ENCODE results near the gene LPA.

GRCh38 chr6:160519133-160519532, 144.9 kb downstream of the LPA start:
- TF ChIP-seq ZNF384 (IDR thresholded peaks at IDR 0.05) (no peak), FOXK2 (IDR thresholded peaks at IDR 0.05) (no peak), SUZ12 (IDR thresholded peaks at IDR 0.05) (no peak), SP1 (IDR thresholded peaks at IDR 0.05) (no peak), ELF4 (IDR thresholded peaks at IDR 0.05) (no peak)
